Stimulated activated CD8-positive, alpha-beta memory T cell treated with anti-CD3 and anti-CD28 coated beads, Interleukin-15, amount 100 ng/mL, for 48 hours (primary cell): ENCODE measurements around the gene ADTRP.
"Not testable (repeated sequence)": the region's sequence is repeated elsewhere in the genome, so short reads cannot be mapped to it uniquely, and the experiment has no call there.

Experiments used
- DNase-seq, 2 donors: peaks; one replicate each; pipeline ENCODE4 v3.0.0-alpha.2; 2020; ENCODE audit warnings: low read depth in 2 of 2

ADTRP gene

DNA sequence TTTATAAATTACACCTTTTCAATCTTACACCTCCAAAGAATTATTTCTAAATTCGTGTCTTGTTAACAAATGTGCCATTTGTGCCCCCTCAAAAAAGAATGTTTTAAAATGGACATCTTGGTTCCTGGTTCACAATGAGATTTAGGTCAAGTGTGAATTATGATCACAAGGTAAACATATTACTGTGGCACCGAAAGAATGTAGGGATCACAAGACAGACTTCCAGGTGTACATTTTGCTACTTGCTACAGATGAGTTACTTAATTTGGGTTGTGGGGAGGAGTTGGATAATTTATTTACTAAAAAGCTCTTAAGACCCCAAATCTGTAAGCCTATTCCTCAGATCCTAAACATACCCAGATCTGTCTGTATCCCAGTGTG is 25.0 kb upstream of the ADTRP start:
- DNase-seq: no peak

DNA sequence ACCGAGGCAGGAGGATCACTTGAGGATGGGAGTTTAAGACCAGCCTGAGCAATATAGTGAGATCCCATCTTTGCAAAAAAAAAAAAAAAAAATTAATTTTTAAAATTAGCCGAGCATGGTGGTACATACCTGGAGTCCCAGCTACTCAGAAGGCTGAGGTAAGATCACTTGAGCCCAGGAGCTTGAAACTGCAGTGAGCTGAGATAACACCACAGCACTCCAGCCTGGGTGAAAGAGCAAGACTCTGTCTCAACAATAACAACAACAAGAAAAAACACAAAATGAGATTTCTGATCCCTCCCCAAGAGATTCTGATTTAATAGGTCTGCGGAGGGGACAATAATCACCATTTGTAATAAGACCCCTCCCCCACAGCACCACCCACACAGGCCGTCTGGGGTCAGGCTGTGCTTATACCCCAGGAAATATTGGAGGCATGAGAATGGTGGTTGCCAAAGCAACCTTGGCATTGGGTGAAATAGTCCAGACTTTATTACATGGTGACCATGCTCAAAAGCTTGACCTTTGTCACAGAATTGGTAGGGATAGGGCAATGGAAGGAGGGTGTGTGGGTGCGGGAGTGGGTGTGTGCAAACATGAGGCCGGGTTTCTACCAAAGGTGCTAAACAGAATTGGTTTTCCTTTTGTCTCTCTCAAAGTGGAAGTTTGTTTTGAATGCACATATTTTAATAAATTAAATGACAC is 24.4 kb upstream of the ADTRP start:
- no peak for DNase-seq

DNA sequence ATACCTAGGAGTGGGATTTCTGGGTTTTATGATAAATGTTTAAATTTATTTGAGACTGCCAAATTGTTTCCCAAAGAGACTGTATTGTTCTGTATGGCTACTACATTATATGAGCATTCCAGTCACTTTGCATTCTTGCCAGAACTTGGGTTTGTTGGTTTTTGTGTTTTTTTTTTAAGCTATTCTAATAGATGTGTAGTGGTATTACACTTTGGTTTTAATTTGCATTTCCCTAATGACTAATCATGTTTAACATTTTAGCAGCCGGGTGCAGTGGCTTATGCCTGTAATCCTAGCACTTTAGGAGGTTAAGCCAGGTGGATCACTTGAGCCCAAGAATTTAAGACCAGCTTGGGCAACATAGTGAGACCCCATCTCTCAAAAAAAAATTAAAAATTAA is 21.9 kb upstream of the ADTRP start:
- DNase-seq: not testable (repeated sequence)

DNA sequence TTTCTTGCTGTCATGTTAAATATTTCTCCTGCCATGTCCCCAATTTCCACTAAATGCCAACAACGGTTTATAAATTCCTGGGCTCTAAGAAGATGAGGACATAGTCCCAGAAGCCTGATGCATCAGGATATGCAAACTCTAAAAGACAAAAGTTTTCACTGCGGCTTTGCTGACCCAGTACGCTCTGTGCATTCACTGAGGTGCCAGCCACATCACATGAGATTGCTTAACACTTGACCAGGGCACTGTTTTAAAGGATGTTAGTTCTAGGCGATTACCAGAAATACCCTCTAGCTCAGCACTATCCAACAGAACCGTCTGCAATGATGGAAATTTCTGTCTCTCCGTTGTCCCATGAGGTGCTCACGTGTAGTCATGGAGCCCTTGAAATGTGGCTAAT is 19.9 kb upstream of the ADTRP start:
- no peak for DNase-seq

DNA sequence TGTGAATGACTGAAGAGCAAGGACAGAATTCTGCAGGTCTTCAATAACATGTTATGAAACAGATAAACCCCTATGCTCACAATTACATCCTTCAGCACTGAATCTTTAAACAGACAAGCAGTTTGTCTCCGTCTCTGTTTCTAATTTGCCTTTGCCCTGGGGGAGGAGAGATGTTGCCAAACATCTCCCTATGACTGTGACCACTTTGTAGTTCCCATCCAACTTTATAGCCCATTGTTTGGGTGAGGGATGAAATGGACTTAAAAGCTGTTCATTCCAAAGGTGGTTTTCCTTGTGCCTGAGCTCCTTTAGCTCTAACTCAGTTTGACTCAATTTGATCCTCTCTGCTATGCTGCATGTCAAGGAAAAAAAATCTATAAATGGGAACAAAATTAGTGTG is 19.5 kb upstream of the ADTRP start:
- no peak for DNase-seq

DNA sequence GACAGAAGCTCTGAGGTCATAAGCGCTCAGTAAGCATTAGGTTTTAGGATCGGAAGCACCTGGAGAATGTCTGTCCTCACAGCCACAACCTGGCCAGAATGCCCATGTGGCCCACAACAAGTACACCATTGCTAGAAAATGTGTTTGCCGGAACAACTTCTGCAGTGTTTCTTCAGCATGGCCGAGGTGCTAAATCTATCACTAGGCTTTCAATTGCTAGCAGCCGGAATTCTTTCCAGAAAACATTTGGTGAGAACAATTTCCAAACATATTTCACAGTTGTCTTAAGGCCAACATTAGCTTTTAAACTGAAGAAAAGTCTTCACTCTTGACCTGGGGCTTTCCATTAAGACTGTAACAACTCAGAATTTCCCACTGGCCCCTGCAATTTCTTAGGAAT is 18.2 kb upstream of the ADTRP start:
- no peak for DNase-seq

DNA sequence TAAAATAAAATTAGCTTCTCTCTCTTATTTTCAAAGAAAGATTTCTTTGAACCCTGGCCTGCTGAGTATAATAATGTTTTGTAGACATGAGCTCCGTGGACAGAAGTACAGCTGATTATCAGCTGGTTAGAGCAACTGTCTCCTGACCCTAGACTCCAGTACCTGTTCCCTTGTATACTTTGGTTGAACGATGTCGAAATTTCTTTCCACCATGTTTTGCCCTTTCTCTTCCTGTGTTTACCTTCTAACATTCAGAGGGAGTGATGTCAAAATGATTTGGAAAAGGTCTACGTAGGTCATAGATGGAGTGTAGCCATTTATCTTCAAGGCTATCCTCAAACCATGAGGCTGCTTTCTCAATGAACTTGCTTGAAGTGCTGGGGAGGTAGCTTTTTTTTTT is 16.8 kb upstream of the ADTRP start:
- no peak for DNase-seq

DNA sequence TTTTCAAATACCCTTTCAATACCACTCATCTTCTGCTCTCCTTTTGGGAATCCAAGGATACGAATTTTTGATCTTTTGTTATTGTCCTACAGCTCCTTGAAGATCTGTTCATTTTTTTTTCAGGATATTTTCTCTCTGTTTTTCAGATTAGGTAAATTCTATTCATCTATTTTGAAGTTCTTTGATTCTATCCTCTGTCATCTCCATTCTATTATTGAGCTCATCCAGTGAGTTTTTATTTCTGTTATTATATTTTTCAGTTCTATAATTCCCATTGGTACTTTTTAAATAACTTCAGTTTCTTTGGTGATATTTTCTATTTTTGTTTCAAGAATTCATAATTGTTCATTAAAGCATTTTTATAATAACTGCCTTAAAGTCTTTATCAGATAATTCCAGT is 14.7 kb upstream of the ADTRP start:
- DNase-seq: no peak

DNA sequence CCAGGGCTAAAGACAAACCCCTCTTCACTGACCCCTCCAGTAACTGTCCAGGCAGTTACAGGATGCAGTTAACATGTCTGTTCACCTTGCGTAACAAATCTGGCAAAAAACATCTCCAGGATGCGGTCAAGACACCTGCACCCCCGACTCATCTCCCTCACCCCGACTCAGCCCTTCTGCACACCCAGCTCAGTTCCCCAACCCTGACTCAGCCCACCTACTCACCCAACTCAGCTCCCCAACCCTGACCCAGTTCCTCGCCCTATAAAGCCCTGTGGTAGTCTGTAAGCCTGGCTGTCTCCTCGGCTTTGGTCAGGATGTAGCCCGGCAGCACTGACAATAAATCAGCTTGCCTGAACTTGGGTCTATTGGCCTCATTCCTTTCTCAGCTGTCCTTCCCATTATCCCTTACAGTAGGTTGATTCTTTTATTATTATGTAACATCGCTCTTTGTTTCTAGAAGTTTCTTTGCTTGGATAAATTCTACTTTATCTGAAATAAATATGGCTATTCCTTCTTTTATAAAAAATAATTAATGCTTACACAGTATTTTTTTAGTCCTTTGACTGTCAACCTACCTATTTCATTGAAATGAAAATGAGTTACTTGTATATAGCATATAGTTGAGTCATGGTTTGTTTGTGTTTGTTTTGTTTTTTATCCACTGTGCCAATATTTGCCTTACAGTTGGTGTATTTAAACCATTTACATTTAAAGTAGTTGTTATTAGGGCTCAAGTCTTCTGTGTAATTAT is 12.9 kb upstream of the ADTRP start:
- peak in 1 of 2 donors; percentile 28 for DNase-seq

DNA sequence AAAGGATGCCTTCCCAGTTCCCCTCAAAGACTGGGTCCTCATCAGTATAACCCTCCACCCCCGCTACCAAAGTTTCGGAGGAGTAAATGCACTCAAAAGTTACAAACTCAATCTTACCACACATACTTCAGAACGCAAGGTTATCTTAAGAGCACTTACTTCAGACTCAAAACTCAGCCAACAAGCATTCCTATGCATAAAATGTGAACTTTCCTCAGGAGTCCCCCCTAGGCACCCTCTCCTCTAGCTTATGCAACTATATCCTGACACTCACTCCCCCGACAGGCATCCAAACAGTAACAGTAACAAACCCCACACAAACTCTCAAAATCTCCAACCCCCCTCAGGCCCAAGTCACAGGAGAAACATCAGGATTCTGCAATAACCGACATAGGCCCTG is 11.1 kb upstream of the ADTRP start:
- DNase-seq: no peak

DNA sequence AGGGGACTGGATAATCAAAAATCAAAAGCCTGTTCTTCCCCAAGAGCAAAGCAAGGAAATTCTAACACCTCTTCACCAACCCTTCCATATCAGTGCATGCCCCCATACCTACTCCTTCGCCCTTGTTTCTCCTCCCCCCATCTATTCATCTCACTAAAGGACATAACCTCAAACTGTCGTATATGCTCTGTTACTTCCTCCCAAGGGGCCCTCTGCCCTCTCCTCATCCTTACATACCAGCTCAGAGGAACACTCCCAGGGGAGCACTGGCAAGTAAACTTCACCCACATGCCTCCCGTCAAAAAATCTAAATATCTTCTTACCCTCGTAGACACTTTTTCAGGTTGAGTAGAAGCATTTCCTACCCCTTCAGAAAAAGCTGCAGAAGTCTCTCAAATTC is 9.4 kb upstream of the ADTRP start:
- DNase-seq: no peak

DNA sequence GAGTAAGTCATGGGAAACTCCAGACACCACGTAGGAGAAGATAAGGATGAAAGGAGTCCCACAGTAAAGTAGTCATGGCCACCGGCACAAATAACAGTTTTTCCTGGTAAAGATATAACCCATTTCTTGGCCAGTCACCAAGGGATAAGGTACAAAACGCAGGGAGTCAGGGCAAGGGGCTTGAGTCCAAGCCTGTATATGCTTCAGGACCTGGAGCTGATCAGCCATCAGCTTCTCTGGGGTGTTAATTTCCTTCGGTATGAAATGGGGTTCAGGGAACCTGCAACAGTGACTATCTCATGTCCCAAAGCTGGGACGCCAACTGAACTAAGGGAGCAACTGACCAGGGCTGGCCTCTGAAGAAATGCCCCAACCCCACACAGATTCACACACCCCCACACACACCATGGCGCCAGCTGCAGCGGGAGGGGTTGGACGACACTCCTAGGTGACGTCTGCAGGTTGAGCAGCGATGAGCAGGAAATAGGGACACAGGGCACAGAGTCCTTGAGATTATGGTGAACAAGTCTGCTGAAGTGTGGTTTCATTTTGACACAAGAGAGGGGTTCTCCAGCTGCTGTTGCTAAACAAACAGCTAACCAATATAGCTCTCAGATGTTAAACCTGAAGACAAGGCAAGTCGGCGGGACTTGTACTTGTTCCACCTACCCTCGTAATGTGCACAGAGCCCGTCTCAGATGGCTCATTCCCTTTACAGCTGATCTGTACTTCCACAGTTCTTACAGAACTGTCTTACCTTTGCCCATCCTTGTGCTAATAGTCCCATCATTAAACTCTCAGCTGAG is 7.4 kb upstream of the ADTRP start:
- peak in 1 of 2 donors; percentile 13 for DNase-seq

DNA sequence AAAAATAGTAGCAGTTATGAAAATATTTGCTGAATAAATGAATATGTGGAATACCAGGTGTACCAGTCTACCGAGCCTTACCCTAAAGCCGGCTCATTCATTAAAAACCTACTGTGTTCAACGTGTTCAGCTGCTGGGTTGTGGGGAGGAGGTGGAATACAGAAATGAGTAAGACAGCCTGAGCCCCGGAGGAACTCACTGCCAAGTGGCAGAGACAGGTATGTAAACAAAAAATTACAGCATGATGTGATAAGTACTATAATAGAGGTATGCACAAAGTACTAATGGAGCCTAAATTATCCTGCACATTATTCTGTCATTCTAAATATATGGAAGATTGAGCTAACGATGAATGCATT is 6.8 kb upstream of the ADTRP start:
- no peak for DNase-seq

DNA sequence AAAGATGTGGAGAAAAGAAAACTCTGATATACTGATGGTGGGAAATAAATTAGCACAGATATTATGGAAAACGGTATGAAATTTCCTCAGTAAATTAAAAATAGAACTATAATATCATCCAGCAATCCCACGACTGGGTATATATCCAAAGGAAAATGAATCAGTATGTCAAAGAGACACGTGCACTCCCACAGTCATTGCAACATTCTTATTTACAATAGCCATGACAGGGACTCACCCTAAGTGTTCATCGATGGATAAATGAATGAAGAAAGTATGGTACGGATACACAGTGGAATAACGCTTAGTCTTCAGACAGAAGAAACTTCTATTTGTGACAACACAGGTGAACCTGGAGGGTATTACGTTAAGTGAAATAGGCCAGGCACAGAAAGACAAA is 5.7 kb upstream of the ADTRP start:
- no peak for DNase-seq

DNA sequence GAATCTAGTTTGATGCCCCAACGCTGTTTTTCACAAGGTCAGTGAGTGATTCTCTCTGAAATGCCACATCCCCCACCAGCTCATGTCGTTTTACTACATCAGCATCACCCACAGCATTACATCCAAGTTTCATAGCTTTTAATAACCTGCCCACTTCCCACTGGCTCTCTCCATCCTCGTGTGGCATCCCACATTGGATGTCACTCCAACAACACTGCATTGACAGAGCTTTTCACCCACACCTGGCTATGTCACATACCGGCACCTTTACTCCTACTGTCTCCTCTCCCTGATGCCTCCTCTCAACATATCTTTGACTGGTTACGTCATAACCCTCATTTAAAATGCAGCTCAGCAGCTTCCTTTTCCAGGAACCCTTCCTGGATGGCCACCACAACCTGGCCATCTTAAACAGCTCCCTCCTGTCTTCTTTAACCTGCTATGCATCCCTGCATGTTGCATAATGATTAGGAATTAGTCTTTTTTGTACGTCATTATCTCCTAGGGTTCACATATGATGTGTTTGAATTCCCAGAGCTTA is 5.0 kb upstream of the ADTRP start:
- no peak for DNase-seq

DNA sequence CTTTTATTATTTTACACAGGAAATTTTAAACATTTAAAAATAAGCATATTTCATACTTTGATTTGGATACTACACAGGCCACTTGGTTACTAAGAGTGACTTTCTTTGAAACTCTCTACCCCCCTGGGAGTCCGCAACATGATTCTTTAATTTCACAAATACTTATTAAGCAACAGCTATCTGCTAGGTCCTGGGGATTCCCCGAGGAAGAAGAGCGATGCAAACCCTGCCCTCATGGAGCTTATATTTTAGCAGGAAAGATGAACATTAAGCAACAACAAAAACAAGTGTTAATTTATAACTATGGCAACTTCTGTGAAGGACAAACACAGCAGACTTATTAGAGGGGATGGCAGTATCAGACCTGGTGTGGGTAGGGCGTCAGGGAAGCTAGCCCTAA is 3.9 kb upstream of the ADTRP start:
- no peak for DNase-seq

DNA sequence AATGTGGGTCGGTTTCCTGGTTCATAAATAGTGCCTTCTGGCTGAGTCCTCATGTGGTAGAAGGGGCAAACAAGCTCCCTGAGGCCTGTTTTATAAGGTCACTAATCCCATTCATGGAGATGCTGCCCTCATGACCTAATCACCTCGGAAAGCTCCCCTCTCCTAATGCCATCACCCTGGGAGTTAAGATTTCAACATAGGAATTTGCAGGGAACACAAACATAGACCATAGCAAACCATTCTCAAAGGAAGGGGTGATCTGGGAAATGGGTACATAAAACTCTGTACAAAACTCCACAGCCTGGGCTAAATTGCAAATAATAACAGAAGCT is 1.5 kb upstream of the ADTRP start:
- DNase-seq: no peak

DNA sequence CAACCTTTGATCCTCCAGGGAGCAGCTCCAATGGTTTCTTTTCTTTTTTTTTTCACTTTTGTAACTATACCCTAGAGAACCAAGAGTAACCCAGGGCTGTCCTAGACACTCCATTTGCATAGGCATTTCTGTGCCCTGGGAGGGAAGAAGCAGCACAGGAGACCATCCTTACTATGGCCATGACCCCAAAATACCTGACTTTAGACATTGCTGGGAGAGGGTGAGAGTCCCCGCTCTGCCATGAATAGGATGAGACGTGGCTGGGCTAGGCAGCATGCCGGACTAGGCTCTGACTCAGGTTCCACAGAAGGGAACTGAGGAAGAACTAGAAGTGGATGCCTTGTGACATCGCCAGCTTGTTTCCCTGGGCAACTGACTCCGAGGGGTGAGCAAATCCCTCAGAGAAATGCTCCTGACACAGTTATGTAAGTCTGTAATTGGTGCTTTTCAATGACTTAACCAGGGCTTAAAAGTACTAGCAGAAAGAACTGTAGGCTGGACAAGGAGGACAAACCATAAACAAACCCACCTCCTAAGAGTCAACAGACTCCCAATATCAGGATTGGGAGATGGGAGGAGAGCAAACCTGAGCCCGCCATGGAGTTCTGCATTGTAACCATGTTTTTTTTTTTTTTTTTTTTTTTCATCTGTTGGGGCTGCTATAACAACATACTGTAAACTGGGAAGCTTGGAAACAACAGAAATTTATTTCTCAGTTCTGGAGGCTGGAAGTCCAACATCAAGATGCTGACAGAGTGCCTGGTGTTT is 910 bp upstream of the ADTRP start:
- no peak for DNase-seq

DNA sequence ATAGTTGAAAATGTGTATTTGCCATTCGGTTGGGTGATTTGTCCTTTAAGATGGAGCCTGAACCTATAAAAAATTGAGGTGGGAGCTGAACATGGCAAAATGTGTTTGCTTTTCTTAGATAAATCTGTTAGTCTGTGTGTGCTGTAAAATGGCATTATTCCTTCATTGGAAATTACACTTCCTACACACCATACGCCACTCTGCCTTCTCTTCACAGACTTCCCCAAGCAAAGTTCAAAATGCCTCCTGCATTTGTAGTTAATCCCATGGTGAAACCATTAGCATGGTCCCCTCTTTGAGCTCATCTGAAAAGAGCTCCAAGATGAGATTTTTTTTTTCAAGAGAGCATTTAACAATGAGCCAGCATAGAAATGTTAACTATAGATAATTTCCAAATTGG is 567 bp downstream of the ADTRP start:
- DNase-seq: no peak

DNA sequence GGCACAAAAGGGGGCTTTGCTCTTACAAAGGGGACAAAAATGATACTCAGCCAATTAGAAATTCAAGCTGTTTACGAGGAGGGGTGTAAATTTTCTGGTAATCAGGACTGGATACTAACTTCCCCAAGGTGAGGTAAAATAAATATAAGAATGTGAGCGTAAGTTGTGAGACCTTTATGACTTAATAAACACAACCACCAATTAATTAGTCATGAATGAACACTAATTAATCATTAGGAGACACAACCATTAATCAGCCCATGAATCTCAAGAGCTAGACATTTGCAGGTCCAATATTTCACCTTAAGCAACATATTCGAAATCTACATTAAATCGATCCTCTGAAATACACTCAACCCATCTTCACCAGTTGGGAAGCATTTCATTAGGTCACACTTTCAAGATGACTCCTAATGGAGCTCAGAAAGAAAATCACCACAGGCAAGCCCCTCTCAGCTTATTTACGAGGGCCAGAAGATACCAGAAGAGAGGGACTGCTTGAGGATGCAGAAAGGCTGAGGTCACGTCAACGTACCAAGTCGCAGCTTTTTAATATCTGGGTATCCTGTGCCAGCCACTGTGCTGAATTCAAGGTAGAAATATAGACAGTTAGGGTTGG is 2.7 kb downstream of the ADTRP start:
- no peak for DNase-seq

DNA sequence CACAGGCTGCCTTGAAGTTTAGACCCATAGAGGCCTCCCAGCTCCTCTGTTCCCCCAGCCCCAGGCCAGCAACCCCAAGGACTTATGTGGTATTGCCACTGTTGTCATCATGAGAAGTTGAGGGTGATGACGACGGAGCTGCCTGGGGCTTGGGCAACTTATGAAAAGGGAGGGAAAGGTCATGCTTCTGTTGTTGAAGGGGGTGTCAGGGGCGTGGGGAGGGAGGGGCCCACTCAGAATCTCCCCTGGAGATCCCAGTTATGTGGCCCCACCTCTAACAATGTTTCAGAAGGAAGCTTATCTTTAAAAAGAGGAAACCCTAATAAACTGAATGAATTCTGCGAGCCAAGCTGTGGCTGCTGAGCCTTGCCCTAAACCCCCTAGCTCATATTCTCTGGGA is 4.2 kb downstream of the ADTRP start:
- no peak for DNase-seq

DNA sequence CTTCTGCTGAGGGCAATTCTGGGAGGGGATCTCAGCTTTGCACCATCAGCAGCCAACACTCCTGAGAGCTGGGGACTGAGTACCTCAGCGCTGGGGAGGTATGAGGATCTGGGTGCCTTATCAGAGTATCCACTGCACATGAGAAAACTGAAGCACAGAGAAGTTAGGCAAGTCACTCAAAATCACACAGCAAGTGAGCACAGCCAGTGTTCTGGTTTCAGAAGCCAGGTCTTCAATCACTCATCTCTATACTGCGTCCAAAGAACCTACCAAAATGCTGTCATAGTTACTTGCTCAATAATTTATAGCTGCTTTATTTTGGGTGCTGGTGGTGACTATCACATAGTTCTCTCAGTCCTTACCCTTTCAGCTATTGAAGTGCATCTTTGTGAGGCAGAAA is 5.0 kb downstream of the ADTRP start:
- no peak for DNase-seq
